GM12892 (cell line): ENCODE measurements around the gene SPOCK1.

ENCODE experiments used
- DNase-seq: peaks from one replicate; pipeline ENCODE4 v3.0.0; 2011; ENCODE audit not compliant: insufficient read length
- FAIRE-seq: peaks from 2 replicates; lab custom pipeline; 2011; peaks lifted over from hg19 to GRCh38; lab: Jason Lieb, UNC
- POLR2A ChIP-seq: IDR thresholded peaks from 2 replicates; pipeline ENCODE4 v1.6.1; 2011; ENCODE audit warnings: low read depth, low read length, control low read depth
- POLR2AphosphoS5 ChIP-seq: IDR thresholded peaks from 2 replicates; pipeline ENCODE4 v1.6.1; 2011; ENCODE audit warnings: low read depth, low read length, control low read depth
- TAF1 ChIP-seq: IDR thresholded peaks from 2 replicates; pipeline ENCODE4 v1.6.1; 2011; ENCODE audit warnings: low read depth, mild to moderate bottlenecking, control low read depth, low read length, borderline replicate concordance

The SPOCK1 gene

DNA sequence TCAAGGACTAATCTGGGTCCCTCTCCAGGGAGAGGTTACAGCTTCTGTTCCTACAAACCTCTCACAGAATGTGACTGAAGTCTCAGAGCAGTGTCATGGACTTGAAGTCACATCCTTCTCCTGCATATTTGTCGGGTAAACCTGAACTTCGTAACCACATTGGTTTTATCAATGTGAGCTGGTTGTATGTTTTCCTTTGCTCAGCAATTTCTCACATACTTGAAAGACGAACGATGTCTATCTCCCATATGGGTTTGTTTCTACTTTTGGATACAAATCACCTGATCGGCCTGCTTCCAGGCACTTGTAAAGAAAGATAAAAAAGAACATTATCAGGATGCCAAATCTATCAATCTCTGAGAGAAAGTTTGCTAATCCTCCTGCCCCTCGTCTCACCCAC, 411.0 kb downstream of the SPOCK1 start:
- no peak for FAIRE-seq
- DNase-seq: no peak

DNA sequence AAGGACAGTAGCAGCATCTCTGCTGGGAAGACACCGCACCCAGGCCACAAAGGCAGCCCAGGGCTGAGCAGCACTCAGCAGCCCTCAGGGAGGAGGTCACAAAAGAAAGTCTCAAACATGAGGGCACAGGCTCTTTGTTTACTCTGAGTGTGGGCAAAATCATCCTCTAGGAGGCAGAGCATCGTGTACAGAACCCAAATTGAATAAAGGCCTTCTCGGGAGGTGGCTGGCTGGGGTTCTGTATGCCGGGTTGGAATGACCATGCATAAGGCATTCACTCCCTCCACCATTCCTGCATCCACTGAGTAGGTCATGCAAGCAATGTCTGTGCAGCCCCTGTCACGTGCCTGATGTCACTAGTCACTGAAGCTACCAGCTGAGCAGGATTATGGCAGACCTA, 412.8 kb downstream of the SPOCK1 start:
- FAIRE-seq: no peak
- DNase-seq: no peak
- TF ChIP-seq POLR2A: no peak
- no peak for TF ChIP-seq TAF1
- TF ChIP-seq POLR2AphosphoS5: no peak

More for the DNA sequence above, 411.0 kb downstream of the SPOCK1 start:
- TF ChIP-seq POLR2AphosphoS5 (no peak), POLR2A (no peak), TAF1 (no peak)

- FAIRE-seq (no peak), DNase-seq (no peak)
- TF ChIP-seq POLR2AphosphoS5 (no peak), TAF1 (no peak), POLR2A (no peak)
Observed at GRCh38 chr5:137085206-137085605, 413.9 kb downstream of the SPOCK1 start.

GRCh38 chr5:137084016-137084415, 415.1 kb downstream of the SPOCK1 start:
- FAIRE-seq (no peak), DNase-seq (no peak)
- TF ChIP-seq POLR2AphosphoS5: no peak
- no peak for TF ChIP-seq TAF1
- TF ChIP-seq POLR2A: no peak

DNA sequence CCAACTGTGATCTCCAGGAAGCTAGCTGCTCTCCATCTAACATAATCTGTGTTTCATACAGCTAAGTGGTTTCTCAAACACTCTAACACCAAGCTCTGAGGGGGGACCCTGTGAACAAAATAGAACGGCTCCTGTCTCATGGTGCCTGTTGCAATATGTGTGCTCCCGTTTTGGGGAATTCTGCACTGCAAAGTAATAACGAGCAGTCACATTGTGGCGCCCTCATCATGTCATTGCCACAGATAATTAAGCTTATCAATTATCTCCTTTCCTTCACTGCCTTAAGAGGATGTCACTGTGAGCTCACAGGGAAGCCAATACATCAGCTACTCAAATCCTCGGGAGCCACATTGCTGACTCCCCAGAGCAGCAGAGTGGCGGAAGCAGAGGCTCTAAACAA, 416.2 kb downstream of the SPOCK1 start:
- DNase-seq (no peak), FAIRE-seq (no peak)
- TF ChIP-seq POLR2AphosphoS5 (no peak), POLR2A (no peak), TAF1 (no peak)

- TF ChIP-seq POLR2AphosphoS5: no peak
- TF ChIP-seq TAF1: no peak
- TF ChIP-seq POLR2A: no peak
- no peak for DNase-seq
- no peak for FAIRE-seq
Observed at GRCh38 chr5:137078171-137078665, 420.9 kb downstream of the SPOCK1 start.

DNA sequence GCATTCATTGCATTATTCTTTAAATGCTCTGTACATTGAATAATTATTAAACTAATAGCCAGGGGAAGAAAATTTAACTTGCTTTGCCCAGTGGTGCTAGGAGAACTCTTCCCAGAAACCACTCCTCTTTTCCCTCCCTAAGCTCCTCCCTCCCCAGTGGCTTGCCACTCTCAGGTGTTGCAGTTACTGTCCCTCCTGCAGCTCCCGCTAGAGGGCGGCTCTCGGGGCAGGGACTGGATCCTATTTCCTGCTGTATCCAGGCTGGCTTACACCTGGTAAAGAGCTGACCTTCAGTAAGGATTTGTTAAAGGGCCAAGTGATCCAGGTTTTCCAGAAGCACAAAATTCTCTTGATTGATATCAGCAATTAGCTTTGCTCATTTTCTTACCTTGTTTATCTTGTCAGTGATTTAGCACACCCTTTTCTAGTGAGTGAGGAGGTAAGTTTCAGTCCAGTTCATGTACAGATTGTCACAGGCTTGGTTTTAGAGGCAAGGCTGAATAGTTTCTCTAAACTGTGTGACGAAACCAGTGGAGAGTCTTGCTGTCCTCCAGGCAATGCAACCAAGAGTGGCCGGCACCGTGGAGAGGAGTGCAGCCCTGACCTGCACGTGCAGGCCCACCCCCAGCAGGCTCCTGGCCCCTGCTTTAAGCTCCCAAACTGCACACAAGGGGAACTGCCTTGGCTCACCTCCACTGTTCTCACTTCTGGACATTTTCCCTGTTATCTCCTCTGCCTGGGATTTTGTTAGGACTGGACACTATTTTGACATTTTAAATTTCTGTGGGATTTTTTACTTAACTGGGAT, 423.8 kb downstream of the SPOCK1 start:
- no peak for FAIRE-seq

GRCh38 chr5:137073189-137073588, 425.9 kb downstream of the SPOCK1 start:
- FAIRE-seq (no peak), DNase-seq (no peak)
- TF ChIP-seq POLR2AphosphoS5 (no peak), POLR2A (no peak), TAF1 (no peak)

More for the DNA sequence above, 423.8 kb downstream of the SPOCK1 start:
- TF ChIP-seq POLR2A (no peak), TAF1 (no peak), POLR2AphosphoS5 (no peak)
- peak; percentile 34 for DNase-seq

DNA sequence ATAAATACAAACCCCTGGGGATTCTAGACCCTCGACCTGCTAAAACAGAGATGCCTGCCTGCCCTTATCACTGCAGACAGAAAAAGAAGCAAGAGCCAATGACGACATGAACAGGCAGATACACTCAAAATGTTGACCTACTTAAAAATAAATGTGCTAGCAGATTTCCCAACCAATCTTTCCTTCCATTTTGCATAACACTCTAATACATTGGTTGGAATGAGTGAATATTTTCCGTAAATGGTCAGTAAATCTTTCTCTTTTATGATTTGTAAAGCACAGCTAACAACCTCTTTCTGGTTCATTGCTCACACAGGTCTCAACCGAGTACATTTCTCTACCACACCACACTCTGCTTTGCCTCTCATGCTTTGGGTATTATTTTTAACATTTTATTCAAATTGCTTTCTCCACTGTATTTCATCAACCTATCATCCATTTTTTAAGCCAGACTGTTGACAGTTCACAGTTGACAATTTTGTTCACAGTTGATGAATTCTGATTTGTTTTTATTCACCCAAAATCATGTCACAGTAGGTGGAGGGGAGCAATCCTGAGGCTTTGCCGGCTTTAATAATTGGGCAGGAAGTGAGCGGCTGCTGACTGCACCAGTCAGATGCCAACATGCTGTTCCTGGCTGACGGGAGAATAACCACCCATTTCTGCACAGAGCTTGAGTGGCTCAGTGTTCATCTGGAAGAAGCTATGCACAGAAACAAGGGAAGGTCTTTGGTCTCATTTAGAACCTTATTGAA, 426.6 kb downstream of the SPOCK1 start:
- no peak for FAIRE-seq
- TF ChIP-seq POLR2AphosphoS5 (no peak), TAF1 (no peak), POLR2A (no peak)
- DNase-seq: no peak

- DNase-seq (no peak), FAIRE-seq (no peak)
- no peak for TF ChIP-seq POLR2AphosphoS5
- no peak for TF ChIP-seq POLR2A
- no peak for TF ChIP-seq TAF1
Observed at GRCh38 chr5:137071931-137072330, 427.2 kb downstream of the SPOCK1 start.

DNA sequence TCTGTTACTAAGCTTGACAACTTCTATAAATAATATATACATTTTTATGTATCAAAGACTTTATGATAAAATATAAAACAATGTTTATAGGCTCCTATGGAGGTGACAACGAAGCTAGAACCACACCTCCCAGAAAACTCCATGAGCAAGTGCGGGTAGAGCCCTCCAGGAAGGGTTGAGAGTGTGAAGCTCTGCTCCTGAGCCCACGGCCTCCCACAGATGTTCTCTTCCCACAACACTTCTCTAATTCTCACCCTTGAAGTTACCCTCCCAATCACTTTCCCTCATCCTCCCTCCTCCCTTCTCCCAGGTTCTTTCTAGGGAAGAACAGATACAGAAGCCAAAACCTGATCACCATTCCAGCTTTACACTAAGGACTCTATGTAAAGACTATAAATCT, 427.6 kb downstream of the SPOCK1 start:
- no peak for DNase-seq
- no peak for FAIRE-seq
- no peak for TF ChIP-seq POLR2A
- no peak for TF ChIP-seq TAF1
